ENCODE measurements around the gene TRAPPC10.

GRCh38 chr21:44028287-44028659 is 16.2 kb downstream of the TRAPPC10 start:
- TF ChIP-seq EZH2 (IDR thresholded peaks at IDR 0.05; ENCODE audit: insufficient read depth, poor library complexity, severe bottlenecking) (no peak), EZH2phosphoT487 (IDR thresholded peaks at IDR 0.05; ENCODE audit: insufficient read depth, low read depth) (no peak)

All from GM23248 (cell line).